Measurements from ENCODE around the gene HSPA12B.

DNA sequence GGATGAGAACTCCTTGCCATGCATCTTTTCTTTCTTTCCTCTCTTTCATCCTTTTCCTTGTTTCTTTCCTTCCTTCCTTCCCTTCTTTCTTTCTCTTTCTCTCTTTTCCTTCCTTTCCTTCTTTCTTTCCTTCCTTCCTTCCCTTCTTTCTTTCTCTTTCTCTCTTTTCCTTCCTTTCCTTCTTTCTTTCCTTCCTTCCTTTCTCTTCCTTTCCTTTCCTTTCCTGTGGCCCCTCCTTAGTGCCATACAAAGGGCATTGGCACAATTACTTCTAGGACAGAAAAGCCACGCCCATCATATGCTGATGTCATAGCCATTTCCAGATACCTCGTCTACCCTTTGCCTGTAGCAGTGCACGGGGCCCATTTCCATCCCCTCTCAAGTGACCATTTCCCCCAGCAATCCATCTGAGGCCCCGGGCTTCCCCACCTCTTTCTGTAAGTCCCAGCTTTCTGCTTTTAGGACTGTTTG lies 56.2 kb downstream of the HSPA12B start:
- TF ChIP-seq, protein P1, sequence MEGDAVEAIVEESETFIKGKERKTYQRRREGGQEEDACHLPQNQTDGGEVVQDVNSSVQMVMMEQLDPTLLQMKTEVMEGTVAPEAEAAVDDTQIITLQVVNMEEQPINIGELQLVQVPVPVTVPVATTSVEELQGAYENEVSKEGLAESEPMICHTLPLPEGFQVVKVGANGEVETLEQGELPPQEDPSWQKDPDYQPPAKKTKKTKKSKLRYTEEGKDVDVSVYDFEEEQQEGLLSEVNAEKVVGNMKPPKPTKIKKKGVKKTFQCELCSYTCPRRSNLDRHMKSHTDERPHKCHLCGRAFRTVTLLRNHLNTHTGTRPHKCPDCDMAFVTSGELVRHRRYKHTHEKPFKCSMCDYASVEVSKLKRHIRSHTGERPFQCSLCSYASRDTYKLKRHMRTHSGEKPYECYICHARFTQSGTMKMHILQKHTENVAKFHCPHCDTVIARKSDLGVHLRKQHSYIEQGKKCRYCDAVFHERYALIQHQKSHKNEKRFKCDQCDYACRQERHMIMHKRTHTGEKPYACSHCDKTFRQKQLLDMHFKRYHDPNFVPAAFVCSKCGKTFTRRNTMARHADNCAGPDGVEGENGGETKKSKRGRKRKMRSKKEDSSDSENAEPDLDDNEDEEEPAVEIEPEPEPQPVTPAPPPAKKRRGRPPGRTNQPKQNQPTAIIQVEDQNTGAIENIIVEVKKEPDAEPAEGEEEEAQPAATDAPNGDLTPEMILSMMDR (IDR thresholded peaks at IDR 0.05) = no peak
- TF ChIP-seq POLR2A (IDR thresholded peaks at IDR 0.05) = no peak

All from esophagus squamous epithelium (tissue), 4 donors.